Measurements from ENCODE around the gene SLC16A2.

SLC16A2 gene

DNA sequence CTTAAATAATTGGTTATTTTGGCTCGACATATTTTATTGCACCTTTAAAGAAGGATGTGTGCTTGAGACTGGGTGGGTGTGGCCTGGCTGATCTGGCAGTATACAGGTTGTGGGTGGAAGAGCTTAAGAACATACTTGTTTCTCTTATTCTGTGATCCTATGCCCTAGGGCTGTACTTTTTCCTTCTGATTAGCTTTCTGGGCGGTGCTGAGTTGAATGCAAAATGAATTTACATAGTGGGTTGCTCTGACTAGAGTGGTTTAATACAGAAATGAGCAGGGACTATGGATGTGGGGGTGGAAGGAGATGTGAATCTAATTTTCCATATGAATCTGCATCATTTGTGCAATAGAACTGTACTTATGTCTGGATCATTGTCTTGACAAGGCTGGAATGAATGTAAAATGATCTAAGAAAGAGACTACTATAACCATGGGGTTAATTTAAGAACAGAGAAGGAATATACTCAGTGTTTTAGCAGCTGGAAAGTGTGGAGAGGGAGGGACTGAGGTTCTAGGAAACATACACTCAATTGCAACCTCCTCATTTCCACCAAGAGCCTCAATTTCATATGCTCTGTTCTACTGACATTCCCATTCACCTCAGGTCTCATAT, 119.4 kb downstream of the SLC16A2 start:
- DNase-seq = no peak

GRCh38 chrX:74545880-74546523, 124.7 kb downstream of the SLC16A2 start:
- DNase-seq = no peak

DNA sequence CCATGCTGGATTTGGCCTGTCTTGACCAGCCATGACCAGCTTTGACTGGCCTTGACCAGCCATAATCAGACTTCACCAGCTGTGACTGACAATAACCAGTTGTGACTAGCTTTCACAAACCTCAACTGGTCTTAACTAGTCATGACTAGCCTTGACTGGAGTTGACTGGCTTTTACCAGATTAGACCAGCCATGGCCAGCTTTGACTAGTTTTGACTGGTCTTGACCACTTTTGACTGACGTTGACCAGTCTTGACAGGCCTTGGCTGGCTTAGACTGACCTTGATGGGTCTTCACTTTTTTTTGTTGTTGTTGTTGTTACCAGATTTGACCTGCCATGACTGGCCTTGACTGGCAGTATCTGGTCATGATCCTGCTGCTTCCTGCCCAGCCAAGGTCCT, 125.7 kb downstream of the SLC16A2 start:
- no peak for DNase-seq

DNA sequence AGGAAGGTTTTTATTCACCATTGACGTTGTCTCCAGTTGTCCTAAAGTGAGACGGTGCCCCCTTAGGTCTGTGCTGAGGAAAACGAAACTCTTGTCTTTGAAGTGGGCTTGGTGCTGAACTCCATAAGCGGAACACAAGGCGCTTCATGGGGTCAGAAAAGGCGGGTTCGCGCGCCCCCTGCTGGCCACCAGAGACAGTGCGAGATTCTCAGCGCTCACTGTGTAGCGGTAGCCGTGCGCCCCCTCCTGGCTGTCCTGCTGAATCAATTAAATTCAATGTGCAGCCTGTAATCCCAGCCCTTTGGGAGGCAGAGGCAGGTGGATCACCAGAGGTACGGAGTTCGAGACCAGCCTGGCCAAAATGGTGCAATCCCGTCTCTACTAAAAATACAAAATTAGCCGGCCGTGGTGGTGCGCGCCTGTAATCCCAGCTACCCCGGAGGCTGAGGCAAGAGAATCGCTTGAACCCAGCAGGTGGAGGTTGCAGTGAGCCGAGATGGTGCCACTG, 129.1 kb downstream of the SLC16A2 start:
- peak; percentile 76 to 93 for DNase-seq

GRCh38 chrX:74551934-74552333, 130.6 kb downstream of the SLC16A2 start:
- no peak for DNase-seq

GRCh38 chrX:74557378-74557777, 136.1 kb downstream of the SLC16A2 start:
- no peak for DNase-seq

- DNase-seq = no peak
Measured at GRCh38 chrX:74578137-74578536, 156.8 kb downstream of the SLC16A2 start.

GRCh38 chrX:74579597-74580198, 158.4 kb downstream of the SLC16A2 start:
- no peak for DNase-seq

All from stimulated activated CD4-positive, alpha-beta T cell treated with anti-CD3 and anti-CD28 coated beads, Interleukin-2, amount 100 ng/mL, for 48 hours (primary cell).